ENCODE results near the gene RABIF.

DNA sequence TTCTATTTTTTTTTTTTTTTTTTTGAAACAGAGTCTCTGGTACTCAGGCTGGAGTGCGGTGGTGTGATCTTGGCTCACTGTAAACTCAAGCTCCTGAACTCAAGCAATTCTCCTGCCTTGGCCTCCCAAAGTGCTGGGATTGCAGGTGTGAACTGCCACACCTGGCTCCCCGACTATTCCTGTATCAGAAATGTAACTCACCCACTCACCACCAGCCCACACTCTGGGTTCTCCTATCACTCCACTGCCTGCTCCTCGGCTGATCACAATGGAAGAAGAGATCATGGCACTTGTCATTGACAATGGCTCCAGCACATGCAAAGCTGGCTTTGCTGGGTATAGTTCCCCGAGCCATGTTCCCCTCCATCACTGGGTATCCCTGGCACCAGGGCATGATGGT is 15.9 kb downstream of the RABIF start:
- TF ChIP-seq YY1 (IDR thresholded peaks at IDR 0.05; ENCODE audit: insufficient read depth, insufficient read length), result no peak
- no peak for TF ChIP-seq ZNF274 (IDR thresholded peaks at IDR 0.05; ENCODE audit: low read depth, low read length)
